Breast epithelium (tissue), 3 donors: Measurements from ENCODE around the gene RBM23.

Experiments used
- CTCF ChIP-seq, 3 donors: fragments of 450-650 bp; IDR thresholded peaks; one replicate each; pipeline ENCODE4 v1.5.1; 2016 to 2017; ENCODE audit warnings: antibody characterized with exemption in 3 of 3, mild to moderate bottlenecking in 3 of 3, moderate library complexity in 3 of 3
- POLR2A ChIP-seq: fragments of 450-650 bp; IDR thresholded peaks from one replicate; pipeline ENCODE4 v1.6.1; 2016; ENCODE audit warnings: antibody characterized with exemption, mild to moderate bottlenecking, moderate library complexity
- POLR2AphosphoS5 ChIP-seq, 3 donors: sonication (generic); formaldehyde crosslinking; IDR thresholded peaks; one replicate each; pipeline ENCODE4 v1.6.1; 2017; ENCODE audit warnings: antibody characterized with exemption in 3 of 3

- TF ChIP-seq CTCF (IDR thresholded peaks at IDR 0.05) (no peak), POLR2AphosphoS5 (IDR thresholded peaks at IDR 0.05) (no peak), POLR2A (no peak)
These were observed 54.0 kb downstream of the RBM23 start for GRCh38 chr14:22864979-22865378.
